Sigmoid colon (tissue), 7 donors: Measurements from ENCODE around the gene CST11. TPM values are rescaled to one million over a fixed set of nuclear protein-coding genes. Genes with fewer than 3 reads are reported as not detected.

Experiments used
- DNase-seq: peaks from one replicate; pipeline ENCODE4 v3.0.0-alpha.2; 2019
- H3K27ac ChIP-seq, 4 donors: fragments of 200-600 bp; sonication (generic); one replicate each; pipeline ENCODE4 v1.5.1; 2016 to 2019; ENCODE audit warnings: mild to moderate bottlenecking in 1 of 4
- H3K27me3 ChIP-seq, 3 donors: fragments of 200-600 bp; sonication (generic); one replicate each; pipeline ENCODE4 v1.5.1; 2019; ENCODE audit warnings: mild to moderate bottlenecking in 1 of 3
- H3K36me3 ChIP-seq, 4 donors: fragments of 200-600 bp; sonication (generic); one replicate each; pipeline ENCODE4 v1.5.1; 2016 to 2019
- H3K4me1 ChIP-seq, 4 donors: fragments of 200-600 bp; sonication (generic); one replicate each; pipeline ENCODE4 v1.5.1; 2017 to 2019
- H3K4me3 ChIP-seq, 4 donors: fragments of 200-600 bp; sonication (generic); one replicate each; pipeline ENCODE4 v1.5.1; 2017 to 2019; ENCODE audit warnings: mild to moderate bottlenecking in 2 of 4, moderate library complexity in 1 of 4
- H3K9me3 ChIP-seq, 4 donors: fragments of 200-600 bp in 3 of 4; sonication (generic) in 3 of 4; one replicate each; pipeline versions ENCODE4 v1.5.1 to v1.6.1; 2013 to 2019
- EP300 ChIP-seq, 4 donors: sonication (generic); formaldehyde crosslinking; IDR thresholded peaks; one replicate each; pipeline ENCODE4 v1.6.1; 2017; ENCODE audit warnings: antibody characterized with exemption in 4 of 4
- POLR2A ChIP-seq, 2 donors: fragments of 450-650 bp; IDR thresholded peaks; one replicate each; pipeline ENCODE4 v1.6.1; 2016; ENCODE audit warnings: antibody characterized with exemption in 2 of 2, mild to moderate bottlenecking in 2 of 2, moderate library complexity in 2 of 2
- POLR2AphosphoS5 ChIP-seq, 4 donors: sonication (generic); formaldehyde crosslinking; IDR thresholded peaks; one replicate each; pipeline ENCODE4 v1.6.1; 2017; ENCODE audit warnings: antibody characterized with exemption in 4 of 4
- WGBS, 2 donors: extraction: QIAGEN DNeasy Blood & Tissue Kit; methylation state at CpG; one replicate each; pipeline ENCODE4 v1.1.7; 2013; 5-methylcytosine and 5-hydroxymethylcytosine counted together
- intact Hi-C: fragments of 100-400 bp; cut with DNase I; formaldehyde crosslinking; loops from one replicate; pipeline ENCODE4 v1.15.1; 2023
- polyA plus RNA-seq, 3 donors: library from polyadenylated mRNA; stranded (reverse); fragments of 200-250 nt; gene quantifications; one replicate each; pipeline ENCODE4 v1.2.3, GENCODE V29; 2013
- total RNA-seq, 4 donors: library from RNA; depleted of rRNA; stranded (reverse); fragments of >200 nt; gene quantifications; one replicate each; pipeline ENCODE4 v1.1.0, GENCODE V29; 2016
- TF ChIP-seq, protein P1 (sequence below), 4 experiments: fragments of 450-650 bp in 3 of 4; fragments of 200-600 bp in 1 of 4; IDR thresholded peaks; one replicate each; pipeline ENCODE4 v1.5.1; 2016 to 2019; ENCODE audit warnings: antibody characterized with exemption in 4 of 4, mild to moderate bottlenecking in 3 of 4, moderate library complexity in 2 of 4
- donor health status: healthy with polysubstance abuse.
- donor health status: Bipolar disorder and iron deficiency.
- donor health status: healthy.

The CST11 gene
- total and polyA plus RNA-seq, 7 donors, result not detected

DNA sequence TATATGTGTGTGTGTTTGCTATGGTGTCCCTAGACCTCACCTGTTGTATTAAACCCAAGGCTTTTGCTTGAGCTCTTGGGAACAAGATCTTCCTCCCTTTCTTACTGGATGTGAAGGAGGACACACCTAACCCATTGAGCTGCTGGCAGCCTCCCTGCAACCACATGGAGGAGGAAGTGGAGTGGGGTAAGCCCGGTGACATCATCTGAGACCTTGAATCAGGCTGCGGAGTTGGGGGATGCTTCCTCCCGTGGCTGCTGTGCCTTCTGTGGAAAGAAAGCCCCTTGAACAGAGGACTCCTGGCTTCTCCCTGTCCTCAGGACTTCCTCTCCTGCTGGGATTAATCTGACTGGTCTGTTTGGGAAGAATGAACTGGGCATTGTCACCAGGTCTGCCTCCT is 3.3 kb downstream of the CST11 start:
- H3K36me3 ChIP-seq, result no peaks in the 10 kb centered on the region
- peaks cover 0 to 44% (median 12%) of the 10 kb centered on the region in 4 donors for H3K4me1 ChIP-seq
- no peak overlapping the region for H3K27ac ChIP-seq
- no peaks in the 10 kb centered on the region for H3K9me3 ChIP-seq
- TF ChIP-seq POLR2AphosphoS5 (IDR thresholded peaks at IDR 0.05) (no peak), POLR2A (IDR thresholded peaks at IDR 0.05) (no peak), EP300 (IDR thresholded peaks at IDR 0.05) (no peak)
- TF ChIP-seq, protein P1, sequence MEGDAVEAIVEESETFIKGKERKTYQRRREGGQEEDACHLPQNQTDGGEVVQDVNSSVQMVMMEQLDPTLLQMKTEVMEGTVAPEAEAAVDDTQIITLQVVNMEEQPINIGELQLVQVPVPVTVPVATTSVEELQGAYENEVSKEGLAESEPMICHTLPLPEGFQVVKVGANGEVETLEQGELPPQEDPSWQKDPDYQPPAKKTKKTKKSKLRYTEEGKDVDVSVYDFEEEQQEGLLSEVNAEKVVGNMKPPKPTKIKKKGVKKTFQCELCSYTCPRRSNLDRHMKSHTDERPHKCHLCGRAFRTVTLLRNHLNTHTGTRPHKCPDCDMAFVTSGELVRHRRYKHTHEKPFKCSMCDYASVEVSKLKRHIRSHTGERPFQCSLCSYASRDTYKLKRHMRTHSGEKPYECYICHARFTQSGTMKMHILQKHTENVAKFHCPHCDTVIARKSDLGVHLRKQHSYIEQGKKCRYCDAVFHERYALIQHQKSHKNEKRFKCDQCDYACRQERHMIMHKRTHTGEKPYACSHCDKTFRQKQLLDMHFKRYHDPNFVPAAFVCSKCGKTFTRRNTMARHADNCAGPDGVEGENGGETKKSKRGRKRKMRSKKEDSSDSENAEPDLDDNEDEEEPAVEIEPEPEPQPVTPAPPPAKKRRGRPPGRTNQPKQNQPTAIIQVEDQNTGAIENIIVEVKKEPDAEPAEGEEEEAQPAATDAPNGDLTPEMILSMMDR (IDR thresholded peaks at IDR 0.05), result no peak
- H3K27me3 ChIP-seq, result no peaks in the 10 kb centered on the region
- no peak for DNase-seq
- whole genome bisulfite sequencing, 2 donors, result 22 to 51% methylated on average over 3 of the region's 3 CpGs
- H3K4me3 ChIP-seq, result no peak overlapping the region
- intact Hi-C loops, result no loop called here

DNA sequence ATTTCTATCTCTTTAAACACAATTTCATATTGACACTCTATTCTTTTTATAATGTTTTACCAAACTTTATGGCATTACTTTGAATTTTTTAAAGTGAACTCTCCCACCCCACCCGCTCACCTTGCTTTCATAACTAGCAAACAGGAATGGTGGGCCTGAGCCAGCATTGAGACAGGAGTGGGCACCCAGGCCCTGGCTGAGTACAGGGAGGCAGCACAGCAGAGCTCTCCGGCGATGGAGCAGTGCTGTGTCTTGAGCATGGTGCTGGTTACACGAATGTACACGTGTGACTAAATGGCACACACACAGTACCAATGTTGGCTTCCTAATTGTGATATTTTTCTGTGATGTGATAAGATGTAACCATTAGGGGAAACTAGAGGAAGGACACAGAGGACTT is 4.5 kb downstream of the CST11 start:
- intact Hi-C loops, result no loop called here
- no peaks in the 10 kb centered on the region for H3K36me3 ChIP-seq
- WGBS, 2 donors, result 80 to 91% methylated on average over 5 of the region's 5 CpGs
- no peaks in the 10 kb centered on the region for H3K27me3 ChIP-seq
- peaks cover 0 to 50% (median 15%) of the 10 kb centered on the region in 4 donors for H3K4me1 ChIP-seq
- TF ChIP-seq EP300 (IDR thresholded peaks at IDR 0.05) (no peak), POLR2AphosphoS5 (IDR thresholded peaks at IDR 0.05) (no peak), POLR2A (IDR thresholded peaks at IDR 0.05) (no peak)
- TF ChIP-seq, protein P1 (IDR thresholded peaks at IDR 0.05), result no peak
- DNase-seq, result no peak
- H3K27ac ChIP-seq, result no peak overlapping the region
- no peaks in the 10 kb centered on the region for H3K9me3 ChIP-seq
- no peak overlapping the region for H3K4me3 ChIP-seq

DNA sequence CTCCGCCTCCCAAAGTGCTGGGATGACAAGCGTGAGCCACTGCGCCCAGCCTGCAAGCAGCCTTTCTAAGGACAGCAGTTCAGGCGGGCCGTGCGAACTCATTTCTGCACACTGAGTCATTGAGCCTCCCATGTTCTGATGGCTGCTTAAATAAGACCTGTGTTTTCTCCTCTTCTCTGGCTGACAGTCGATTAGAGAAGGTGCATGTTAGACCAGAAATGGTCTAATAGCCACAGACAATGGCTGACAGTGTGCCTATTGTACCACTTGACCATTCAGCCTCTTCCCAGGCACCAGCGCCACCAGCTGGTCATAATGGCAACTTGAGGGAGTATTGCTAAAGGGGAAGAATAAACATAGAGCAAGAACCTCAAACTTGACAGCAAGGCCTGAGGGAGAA is 6.2 kb downstream of the CST11 start:
- Histone ChIP-seq H3K36me3 (no peaks in the 10 kb centered on the region), H3K27me3 (no peaks in the 10 kb centered on the region), H3K27ac (peak overlapping the region in 2 of 4 donors; percentile 50 to 67), H3K4me3 (no peak overlapping the region), H3K4me1 (peaks cover 0 to 39% (median 5%) of the 10 kb centered on the region in 4 donors), H3K9me3 (no peaks in the 10 kb centered on the region)
- intact Hi-C loops, result no loop called here
- 77 to 81% methylated on average over 8 of the region's 8 CpGs for WGBS, 2 donors
- TF ChIP-seq POLR2A (IDR thresholded peaks at IDR 0.05) (no peak), POLR2AphosphoS5 (IDR thresholded peaks at IDR 0.05) (peak in 2 of 4 donors; percentile 51 to 69), EP300 (IDR thresholded peaks at IDR 0.05) (peak in 1 of 4 donors; percentile 15)
- TF ChIP-seq, protein P1 (IDR thresholded peaks at IDR 0.05), result peak; percentile 16 to 40 (median 26)
- no peak for DNase-seq

GRCh38 chr20:23445596-23446217 is 7.0 kb downstream of the CST11 start:
- WGBS, 2 donors, result 90 to 92% methylated on average over 7 of the region's 7 CpGs
- intact Hi-C loops, result no loop called here
- Histone ChIP-seq H3K4me3 (no peak overlapping the region), H3K9me3 (no peaks in the 10 kb centered on the region), H3K36me3 (no peaks in the 10 kb centered on the region), H3K27ac (peak overlapping the region in 2 of 4 donors; percentile 50 to 67), H3K4me1 (peaks cover 0 to 35% (median 4%) of the 10 kb centered on the region in 4 donors), H3K27me3 (no peaks in the 10 kb centered on the region)
- no peak for DNase-seq
- TF ChIP-seq POLR2A (IDR thresholded peaks at IDR 0.05) (no peak), POLR2AphosphoS5 (IDR thresholded peaks at IDR 0.05) (no peak), EP300 (IDR thresholded peaks at IDR 0.05) (no peak)
- TF ChIP-seq, protein P1 (IDR thresholded peaks at IDR 0.05), result no peak
